Suppressor macrophage treated with lipopolysaccharide for 4 hours (primary cell): ENCODE measurements around the gene KRTAP2-3.
"Not testable (repeated sequence)": the region's sequence is repeated elsewhere in the genome, so short reads cannot be mapped to it uniquely, and the experiment has no call there.

Source experiments
- DNase-seq: peaks from one replicate; pipeline ENCODE4 v3.0.0-alpha.2; 2020

KRTAP2-3 gene, protein sequence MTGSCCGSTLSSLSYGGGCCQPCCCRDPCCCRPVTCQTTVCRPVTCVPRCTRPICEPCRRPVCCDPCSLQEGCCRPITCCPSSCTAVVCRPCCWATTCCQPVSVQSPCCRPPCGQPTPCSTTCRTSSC

DNA sequence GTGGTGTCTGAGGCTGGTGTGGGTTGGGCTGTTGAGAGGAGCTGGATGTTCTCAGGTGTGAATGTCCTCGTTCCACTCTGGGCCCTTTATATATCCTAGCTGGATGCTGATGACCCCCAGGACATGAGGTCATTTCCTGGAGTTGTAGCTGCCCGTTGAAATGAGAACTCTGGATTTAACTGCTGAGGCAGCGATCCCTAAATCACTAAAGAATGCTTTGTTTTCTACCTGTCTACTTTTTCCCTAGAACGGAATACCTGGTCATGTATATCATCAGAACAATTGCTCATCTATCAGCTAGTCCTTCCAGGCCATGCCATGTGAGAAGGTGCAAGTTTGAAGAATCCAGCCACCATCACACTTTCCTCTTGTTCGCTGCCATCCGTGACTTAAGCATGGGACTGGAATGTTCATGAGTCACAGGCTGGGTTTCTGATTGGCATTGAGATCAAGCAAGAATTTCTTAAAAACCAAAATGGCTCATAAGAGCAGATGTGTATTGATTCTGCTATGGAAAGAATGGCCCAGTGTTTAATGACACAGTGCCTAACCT lies at the start of gene KRTAP2-3:
Gene KRTAP2-3 (minus strand): TSS at position 63 of the 553 bp plus-strand sequence. CDS start 64 bp downstream, outside the sequence.
- DNase-seq, result no peak

DNA sequence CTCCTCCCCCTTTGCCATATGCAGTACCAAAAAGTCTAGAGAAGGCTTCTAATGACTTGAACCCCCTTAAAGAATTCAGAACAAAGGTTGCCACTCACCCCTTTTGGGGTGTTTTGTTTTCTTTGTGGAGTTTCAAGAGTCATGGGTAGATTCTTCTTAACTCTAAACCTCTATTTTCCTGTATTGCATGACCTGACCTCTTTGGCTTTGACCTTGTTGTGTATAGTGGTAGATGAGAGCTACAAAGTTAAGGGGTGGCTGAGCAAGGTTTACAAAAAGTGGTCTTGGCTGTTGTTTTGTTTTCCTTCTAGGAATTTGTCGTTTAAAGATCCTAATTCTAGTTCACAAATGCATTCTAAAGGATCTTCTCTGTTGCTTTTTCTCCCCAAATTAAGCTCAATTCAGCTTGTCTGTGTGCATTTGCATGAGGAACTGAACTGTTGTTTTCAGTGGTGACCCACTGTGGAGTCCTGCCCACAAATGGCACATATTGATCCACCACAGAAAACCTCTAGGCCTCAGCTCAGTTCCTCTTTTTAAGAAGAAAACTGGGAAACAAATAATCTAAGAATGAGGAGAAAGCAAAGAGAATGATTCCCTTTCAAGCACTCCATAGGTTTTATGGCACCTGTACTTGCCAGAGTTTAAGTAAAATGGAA lies 48.9 kb upstream of the KRTAP2-3 start:
- DNase-seq, result not testable (repeated sequence)

DNA sequence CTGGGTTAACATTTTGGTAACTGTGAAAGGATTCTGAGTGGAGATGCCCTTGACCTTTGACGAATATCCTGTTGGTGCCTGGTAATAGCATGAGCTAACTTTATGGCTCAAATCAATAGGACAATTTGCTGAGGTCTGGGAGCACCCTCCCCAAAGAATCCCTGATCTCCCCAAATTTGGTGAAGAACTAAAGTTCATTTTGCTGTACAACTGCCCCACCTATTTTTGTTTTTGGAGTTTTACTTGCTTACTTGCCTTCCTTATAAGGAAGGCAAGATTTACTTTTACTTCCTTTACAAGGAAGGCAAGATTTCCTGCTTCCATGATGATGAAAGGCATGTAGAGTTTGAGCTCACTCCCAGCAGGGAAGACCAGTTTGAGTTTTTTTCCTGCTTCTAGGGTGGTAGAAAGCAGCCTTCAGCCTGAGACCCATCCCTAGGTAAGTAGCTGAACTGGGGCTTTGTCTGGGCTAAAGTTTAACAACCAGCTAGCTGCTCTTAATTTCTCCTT lies 48.1 kb upstream of the KRTAP2-3 start:
- DNase-seq, result no peak

DNA sequence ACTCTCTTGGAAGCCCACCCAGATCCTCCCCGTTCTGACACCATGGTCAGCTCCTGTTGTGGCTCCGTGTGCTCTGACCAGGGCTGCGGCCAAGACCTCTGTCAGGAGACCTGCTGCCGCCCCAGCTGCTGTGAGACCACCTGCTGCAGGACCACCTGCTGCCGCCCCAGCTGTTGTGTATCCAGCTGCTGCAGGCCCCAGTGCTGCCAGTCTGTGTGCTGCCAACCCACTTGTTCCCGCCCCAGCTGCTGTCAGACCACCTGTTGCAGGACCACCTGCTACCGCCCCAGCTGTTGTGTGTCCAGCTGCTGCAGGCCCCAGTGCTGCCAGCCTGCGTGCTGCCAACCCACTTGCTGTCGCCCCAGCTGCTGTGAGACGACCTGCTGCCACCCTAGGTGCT lies 45.4 kb upstream of the KRTAP2-3 start, which contains the start of gene KRTAP4-9:
Gene KRTAP4-9 (plus strand): TSS at position 43 of the 400 bp plus-strand sequence. CDS start 0 bp downstream, at position 43.
- DNase-seq, result not testable (repeated sequence)

DNA sequence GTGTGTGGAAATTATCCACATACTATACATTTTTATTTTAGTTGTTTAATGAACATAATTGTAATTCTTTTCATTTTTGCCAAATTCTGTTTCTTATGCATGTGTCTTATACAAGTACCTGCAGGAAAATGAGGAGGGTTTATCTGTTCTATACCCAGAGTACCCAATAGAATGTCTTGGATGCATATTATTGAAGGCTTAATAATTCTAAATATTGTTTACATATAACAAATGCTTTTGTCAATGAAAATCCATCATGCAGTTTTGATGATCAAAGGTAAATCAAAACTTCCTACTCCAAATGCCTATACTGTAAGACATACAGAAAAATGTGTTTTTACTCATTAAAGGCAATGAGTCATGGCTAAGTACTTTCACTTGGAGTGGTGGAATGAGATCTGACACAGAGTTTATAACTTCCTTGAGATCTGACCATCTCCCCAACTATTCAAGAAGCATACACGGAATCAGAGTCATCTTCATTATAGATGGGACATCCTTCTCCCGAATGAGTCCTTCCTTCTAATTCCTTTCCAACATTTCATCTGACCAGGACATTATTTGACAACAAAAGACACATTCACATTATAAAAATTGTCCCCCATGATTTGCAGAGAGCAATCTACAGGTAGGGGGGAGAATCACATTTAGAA lies 44.6 kb upstream of the KRTAP2-3 start:
- not testable (repeated sequence) for DNase-seq

DNA sequence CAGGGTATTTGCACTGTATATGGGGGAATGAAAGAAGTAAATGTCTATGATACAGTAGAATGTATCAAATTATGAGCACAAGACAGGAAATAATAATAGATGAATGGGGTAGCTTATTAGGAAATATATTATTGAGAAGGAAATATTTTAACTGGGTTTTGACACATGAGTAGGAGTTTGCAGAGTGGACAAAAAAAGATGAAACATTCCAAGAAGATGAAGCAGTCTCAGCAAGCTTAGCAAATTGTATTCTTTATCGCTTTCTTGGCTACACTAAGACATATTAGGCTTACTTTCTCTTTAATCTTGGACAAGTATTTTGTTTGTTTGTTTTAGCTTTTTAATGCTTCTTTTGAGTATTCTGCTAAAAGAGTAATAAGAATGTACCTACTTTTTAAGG lies 44.0 kb upstream of the KRTAP2-3 start:
- no peak for DNase-seq

DNA sequence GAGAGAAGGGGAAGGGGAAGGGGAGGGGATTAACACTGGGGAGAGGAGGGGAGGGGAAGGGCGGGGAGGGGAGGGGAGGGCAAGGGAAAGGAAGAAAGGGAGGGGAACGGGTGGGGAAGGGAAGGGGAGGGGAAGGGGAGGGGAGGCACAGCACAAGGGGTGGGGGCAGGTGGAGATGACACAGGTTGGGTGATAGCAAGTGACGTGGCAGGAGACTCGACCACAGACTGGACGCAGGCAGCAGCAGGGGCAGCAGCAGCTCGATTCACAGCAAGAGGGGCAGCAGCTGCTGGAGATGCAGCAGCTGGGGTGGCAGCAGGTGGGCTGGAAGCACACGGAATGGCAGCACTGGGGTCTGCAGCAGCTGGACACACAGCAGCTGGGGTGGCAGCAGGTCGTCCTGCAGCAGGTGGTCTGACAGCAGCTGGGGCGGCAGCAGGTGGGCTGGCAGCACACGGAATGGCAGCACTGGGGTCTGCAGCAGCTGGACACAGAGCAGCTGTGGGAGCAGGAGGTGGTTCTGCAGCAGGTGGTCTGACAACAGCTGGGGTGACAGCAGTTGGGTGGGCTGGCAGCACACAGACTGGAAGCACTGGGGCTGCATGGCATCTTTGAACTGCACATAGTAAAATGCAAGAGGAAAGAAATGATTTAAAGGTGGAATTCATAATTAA lies 41.8 kb upstream of the KRTAP2-3 start, which contains the start of gene KRTAP4-16:
Gene KRTAP4-16 (minus strand): TSS at position 624 of the 674 bp plus-strand sequence. CDS start 0 bp downstream, at position 624.
- DNase-seq, result no peak

DNA sequence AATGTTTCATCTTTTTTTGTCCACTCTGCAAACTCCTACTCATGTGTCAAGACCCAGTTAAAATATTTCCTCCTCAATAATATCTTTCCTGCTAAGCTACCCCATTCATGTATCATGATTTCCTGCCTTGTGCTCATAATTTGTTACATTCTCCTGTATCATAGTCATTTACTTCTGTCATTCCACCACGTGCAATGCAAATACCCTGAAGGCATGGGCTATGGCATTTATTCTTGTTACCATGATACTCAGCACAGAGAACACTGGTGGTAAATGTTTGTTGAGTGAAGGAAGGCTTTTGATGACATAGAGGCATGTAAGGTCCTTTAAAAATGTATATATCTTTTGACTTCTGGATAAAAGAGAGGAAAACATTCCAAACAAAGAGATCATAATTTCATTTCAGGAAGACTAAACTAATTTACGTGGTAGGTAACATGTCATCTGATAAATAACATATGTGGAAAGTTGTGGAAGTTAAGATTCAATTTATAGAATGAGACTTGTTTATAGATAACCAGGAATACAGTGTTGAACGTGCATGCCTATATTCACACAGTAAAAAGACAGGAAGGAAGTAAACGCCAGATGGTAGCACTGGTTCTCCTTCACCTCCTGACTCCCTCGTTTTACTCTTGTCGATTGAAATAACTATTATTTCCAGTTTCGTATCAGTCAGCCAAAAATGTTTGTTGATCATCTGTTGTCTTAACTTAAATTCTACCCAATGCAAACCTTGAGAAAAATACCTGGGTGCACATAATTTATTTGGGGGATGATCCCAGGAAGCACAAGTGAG lies 40.0 kb upstream of the KRTAP2-3 start:
- not testable (repeated sequence) for DNase-seq

DNA sequence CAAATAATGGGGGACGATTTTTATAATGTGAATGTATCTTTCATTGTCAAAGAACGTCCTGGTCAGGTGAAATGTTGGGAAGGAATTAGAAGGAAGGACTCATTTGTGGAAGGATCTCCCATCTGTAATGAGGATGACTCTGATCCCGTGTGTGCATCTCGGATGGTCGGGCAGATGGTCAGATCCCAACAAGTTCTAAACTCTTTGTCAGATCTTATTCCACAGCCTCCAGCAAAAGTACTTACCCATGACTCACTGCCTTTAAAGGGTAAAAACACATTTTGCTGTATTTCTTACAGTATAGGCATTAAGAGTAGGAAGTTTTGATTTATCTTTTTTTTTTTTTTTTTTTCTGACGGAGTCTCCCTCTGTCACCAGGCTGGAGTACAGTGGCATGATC lies 38.6 kb upstream of the KRTAP2-3 start:
- no peak for DNase-seq

DNA sequence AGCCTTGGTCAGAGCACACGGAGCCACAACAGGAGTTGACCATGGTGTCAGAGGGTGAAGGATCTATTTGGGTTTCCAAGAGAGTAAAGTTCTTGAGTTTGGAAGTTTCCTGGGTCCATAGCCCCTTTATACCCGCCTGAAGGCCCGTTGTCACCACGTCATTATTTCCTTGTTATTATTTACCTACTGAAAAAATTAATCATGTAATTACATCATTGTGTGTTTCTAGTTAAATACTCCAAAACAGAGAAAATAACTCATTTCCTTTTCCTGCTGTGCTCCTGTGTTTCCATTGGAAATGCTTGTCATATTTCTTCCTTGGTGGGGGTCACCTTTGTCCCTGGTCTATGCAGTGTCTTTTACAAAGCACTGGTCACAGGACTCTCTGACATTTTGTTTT lies 38.1 kb upstream of the KRTAP2-3 start, which contains the start of gene KRTAP4-8:
Gene KRTAP4-8 (minus strand): TSS at position 101 of the 400 bp plus-strand sequence. CDS start 58 bp downstream, at position 43.
- no peak for DNase-seq

DNA sequence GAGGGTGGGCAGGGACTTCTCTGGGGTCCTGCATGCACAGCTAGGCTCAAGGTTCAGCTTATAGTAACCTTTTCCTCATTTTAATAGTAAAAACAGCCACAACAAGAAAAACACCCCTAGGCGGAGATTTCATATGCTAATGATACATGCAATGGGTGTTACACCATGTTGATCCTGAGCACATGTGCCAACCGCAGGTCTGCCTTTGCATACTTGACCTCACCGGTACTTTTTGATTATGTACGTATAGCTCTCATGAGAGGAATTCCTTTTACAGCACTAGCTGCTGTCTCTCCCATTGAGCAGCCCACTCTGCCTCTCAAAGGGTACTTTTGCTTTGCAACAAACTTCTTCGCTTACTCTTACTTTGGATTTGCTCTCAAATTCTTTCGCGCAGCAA lies 36.1 kb upstream of the KRTAP2-3 start:
- DNase-seq, result no peak

DNA sequence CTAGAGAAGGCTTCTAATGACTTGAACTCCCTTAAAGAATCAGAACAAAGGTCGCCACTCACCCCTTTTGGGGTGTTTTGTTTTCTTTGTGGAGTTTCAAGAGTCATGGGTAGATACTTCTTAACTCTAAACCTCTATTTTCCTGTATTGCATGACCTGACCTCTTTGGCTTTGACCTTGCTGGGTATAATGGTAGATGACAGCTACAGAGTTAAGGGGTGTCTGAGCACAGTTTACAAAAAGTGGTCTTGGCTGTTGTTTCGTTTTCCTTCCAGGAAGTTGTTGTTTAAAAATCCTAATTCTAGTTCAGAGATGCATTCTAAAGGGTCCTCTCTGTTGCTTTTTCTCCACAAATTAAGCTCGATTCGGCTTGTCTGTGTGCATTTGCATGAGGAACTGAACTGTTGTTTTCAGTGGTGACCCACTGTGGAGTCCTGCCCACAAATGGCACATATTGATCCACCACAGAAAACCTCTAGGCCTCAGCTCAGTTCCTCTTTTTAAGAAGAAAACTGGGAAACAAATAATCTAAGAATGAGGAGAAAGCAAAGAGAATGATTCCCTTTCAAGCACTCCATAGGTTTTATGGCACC lies 28.9 kb upstream of the KRTAP2-3 start:
- DNase-seq, result not testable (repeated sequence)

DNA sequence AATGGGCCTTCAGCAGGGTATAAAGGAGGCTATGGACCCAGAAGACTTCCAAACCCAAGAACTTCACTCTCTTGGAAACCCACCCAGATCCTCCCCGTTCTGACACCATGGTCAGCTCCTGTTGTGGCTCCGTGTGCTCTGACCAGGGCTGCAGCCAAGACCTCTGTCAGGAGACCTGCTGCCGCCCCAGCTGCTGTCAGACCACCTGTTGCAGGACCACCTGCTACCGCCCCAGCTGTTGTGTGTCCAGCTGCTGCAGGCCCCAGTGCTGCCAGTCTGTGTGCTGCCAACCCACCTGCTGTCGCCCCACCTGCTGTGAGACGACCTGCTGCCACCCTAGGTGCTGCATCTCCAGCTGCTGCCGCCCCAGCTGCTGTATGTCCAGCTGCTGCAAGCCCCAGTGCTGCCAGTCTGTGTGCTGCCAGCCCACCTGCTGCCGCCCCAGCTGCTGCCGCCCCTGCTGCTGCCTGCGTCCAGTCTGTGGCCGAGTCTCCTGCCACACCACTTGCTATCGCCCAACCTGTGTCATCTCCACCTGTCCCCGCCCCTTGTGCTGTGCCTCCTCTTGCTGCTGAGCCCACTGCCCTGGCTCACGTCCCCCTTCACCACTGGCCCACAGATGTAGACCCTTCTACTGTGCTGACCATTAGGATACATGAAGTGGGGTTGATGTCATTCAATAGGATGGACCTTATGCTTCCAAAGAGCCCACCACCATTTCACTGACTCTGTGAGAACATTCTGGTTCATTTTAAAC lies 24.4 kb upstream of the KRTAP2-3 start, which contains the start of gene KRTAP4-7:
Gene KRTAP4-7 (plus strand): TSS at position 51 of the 757 bp plus-strand sequence. CDS start 57 bp downstream, at position 108.
- DNase-seq, result not testable (repeated sequence)

DNA sequence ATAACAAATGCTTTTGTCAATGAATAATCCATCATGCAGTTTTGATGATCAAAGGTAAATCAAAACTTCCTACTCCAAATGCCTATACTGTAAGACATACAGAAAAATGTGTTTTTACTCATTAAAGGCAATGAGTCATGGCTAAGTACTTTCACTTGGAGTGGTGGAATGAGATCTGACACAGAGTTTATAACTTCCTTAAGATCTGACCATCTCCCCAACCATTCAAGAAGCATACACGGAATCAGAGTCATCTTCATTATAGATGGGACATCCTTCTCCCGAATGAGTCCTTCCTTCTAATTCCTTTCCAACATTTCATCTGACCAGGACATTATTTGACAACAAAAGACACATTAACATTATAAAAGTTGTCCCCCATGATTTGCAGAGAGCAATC lies 23.5 kb upstream of the KRTAP2-3 start:
- not testable (repeated sequence) for DNase-seq

DNA sequence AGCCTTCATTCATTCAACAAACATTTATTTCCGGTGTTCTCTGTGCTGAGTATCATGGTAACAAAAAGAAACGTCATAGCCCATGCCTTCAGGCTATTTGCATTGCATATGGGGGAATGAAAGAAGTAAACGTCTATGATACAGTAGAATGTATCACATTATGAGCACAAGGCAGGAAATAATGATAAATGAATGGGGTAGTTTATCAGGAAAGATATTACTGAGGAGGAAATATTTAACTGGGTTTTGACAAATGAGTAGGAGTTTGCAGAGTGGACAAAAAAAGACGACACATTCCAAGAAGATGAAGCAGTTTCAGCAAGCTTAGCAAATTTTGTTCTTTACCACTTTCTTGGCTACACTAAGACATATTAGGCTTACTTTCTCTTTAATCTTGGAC lies 22.7 kb upstream of the KRTAP2-3 start:
- DNase-seq, result no peak

DNA sequence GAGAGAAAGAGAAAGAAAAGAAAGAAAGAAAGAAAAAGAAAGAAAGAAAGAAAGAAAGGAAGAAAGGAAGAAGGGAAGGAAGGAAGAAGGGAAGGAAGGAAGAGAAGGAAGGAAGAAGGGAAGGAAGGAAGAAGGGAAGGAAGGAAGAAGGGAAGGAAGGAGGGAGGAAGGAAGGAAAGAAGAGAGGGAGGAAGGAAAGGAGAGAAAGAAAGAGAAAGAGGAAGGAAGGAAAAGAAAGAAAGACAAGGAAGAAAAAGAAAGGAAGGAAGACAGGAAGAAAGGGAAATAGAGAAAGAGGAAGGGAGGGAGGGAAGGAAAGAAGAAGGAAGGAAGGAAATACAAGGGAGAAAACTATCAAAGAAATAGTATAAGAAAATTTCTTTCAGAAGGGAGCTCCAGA lies 16.9 kb upstream of the KRTAP2-3 start:
- DNase-seq, result no peak

DNA sequence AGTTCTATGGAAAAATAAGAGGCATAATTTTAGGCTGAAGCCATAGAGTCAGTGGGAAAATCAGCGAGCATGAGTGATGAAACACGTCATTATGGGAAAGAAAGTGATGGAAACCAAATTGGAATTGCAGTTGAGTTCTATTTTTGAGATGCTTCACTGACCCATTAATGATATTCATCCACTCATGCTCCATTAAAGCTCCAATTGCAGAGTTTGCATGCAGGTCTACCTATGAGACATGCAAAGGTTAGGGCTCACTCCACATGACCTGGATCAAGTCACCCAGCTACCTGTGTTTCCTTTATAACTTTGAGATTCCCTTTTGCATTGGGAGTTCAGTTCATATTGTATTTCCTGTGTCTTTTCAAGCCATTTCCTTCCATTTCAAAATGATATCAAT lies 13.8 kb upstream of the KRTAP2-3 start:
- DNase-seq, result no peak

DNA sequence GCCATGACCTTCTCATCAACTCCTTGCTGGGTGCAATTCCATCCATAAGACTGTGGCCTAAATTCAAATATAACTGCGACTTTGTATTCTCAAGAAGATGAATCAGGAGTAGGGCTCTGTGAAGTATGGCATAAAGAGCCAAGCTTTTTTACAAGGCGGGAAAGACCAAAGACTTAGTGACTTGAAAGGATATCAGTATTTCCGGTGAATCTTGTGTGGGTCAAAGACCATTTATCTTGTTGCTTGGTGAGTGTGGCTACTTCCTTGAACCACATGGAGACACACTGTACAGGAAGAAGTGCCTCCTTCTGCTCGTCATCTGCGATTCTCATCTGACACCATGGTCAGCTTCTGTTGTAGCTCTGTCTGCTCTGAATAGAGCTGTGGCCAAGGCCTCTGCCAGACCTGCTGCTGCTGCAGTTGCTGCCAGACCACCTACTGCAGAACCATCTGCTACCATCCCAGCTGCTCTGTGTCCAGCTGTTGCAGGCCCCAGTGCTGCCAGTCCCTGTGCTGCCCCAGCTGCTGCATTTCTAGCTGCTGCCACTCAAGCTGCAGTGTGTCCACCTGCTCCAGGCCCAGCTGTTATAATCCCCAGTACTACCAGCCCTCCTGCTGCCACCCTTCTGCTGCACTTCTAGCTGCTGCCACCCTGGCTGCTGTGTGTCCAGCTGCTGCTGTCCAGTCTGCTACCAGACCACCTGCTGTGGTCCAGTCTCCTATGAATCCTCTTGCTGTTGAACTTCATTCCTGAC lies 11.9 kb upstream of the KRTAP2-3 start:
- DNase-seq, result no peak

DNA sequence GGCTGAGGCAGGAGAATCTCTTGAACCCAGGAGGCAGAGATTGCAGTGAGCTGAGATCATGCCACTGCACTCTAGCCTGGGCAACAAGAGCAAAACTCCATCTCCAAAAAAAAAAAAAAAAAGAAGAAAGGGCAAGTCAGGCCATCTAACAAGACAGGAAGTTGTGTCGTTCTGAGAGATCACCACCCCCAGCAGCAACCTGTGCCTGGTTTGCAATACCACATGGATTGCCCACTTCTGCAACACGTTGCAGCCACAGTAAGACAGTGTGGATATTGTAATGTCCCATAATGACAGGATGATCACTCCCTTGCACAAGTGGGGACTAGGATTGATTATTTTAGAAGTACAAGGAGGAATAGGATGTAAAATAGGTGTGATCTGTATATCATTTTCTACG lies 9.1 kb upstream of the KRTAP2-3 start:
- DNase-seq, result no peak

DNA sequence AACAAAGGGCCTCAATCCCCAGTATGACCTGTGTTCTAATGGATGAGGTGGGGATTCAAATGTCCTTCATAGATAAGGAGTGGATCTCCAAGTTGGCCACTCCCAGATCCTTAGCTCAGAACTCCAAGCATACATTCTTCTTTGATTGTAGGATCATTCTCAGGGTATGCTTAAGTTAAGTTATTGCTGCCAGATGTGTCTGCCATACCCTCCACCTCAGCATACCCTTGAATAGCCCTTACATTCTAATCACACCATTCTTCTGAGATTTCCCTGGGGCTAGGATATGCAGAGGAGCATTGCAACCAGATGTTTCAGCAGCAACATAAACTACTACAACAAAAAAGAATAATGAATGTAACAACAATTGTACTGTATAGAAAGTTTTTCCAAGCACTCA lies 7.4 kb upstream of the KRTAP2-3 start:
- no peak for DNase-seq
